GM19438 (cell line): ENCODE measurements around the gene PLCXD3.
"Not testable (repeated sequence)": the region's sequence is repeated elsewhere in the genome, so short reads cannot be mapped to it uniquely, and the experiment has no call there.

Experiments
- ATAC-seq: cut with Tn5 transposase; IDR thresholded peaks from one replicate; pipeline ENCODE4 v1.9.1; 2021; ENCODE audit warnings: low read depth; ENCODE audit not compliant: unreplicated experiment

The PLCXD3 gene

GRCh38 chr5:41365369-41365768, 145.0 kb downstream of the PLCXD3 start:
- ATAC-seq, result no peak

- no peak for ATAC-seq
These were observed 146.1 kb downstream of the PLCXD3 start for GRCh38 chr5:41364346-41364745.

GRCh38 chr5:41363343-41363986, 146.9 kb downstream of the PLCXD3 start:
- ATAC-seq, result no peak

GRCh38 chr5:41356786-41357185, 153.6 kb downstream of the PLCXD3 start:
- no peak for ATAC-seq

GRCh38 chr5:41349846-41350245, 160.6 kb downstream of the PLCXD3 start:
- no peak for ATAC-seq

GRCh38 chr5:41347569-41347968, 162.8 kb downstream of the PLCXD3 start:
- no peak for ATAC-seq

- ATAC-seq, result no peak
These were observed 163.8 kb downstream of the PLCXD3 start for GRCh38 chr5:41346609-41347008.

GRCh38 chr5:41345295-41345694, 165.1 kb downstream of the PLCXD3 start:
- ATAC-seq, result no peak

- ATAC-seq, result no peak
These were observed 171.1 kb downstream of the PLCXD3 start for GRCh38 chr5:41339339-41339738.

- no peak for ATAC-seq
These were observed 172.2 kb downstream of the PLCXD3 start for GRCh38 chr5:41338136-41338675.

- ATAC-seq, result no peak
These were observed 172.7 kb downstream of the PLCXD3 start for GRCh38 chr5:41337724-41338123.

- no peak for ATAC-seq
These were observed 173.2 kb downstream of the PLCXD3 start for GRCh38 chr5:41337216-41337615.

GRCh38 chr5:41336471-41336870, 173.9 kb downstream of the PLCXD3 start:
- ATAC-seq, result no peak

- ATAC-seq, result no peak
These were observed 174.7 kb downstream of the PLCXD3 start for GRCh38 chr5:41335596-41336181.

- peak; percentile 85 for ATAC-seq
These were observed 175.6 kb downstream of the PLCXD3 start for GRCh38 chr5:41334758-41335157.

GRCh38 chr5:41334221-41334620, 176.2 kb downstream of the PLCXD3 start:
- ATAC-seq, result no peak

GRCh38 chr5:41325074-41325473, 185.3 kb downstream of the PLCXD3 start:
- no peak for ATAC-seq

GRCh38 chr5:41322826-41323225, 187.6 kb downstream of the PLCXD3 start:
- not testable (repeated sequence) for ATAC-seq

GRCh38 chr5:41312478-41313060, 197.8 kb downstream of the PLCXD3 start:
- ATAC-seq, result no peak

- no peak for ATAC-seq
These were observed 198.3 kb downstream of the PLCXD3 start for GRCh38 chr5:41312066-41312465.

- no peak for ATAC-seq
These were observed 201.1 kb downstream of the PLCXD3 start for GRCh38 chr5:41309275-41309674.

GRCh38 chr5:41306005-41306404, 204.4 kb downstream of the PLCXD3 start:
- ATAC-seq, result no peak
